ENCODE results near the gene STAG3. TPM values are rescaled to one million over a fixed set of nuclear protein-coding genes. Genes with fewer than 3 reads are reported as not detected.
"Not testable (repeated sequence)": the region's sequence is repeated elsewhere in the genome, so short reads cannot be mapped to it uniquely, and the experiment has no call there.

Gene STAG3
- total RNA-seq, 1 donor from 2014 or later, result 0.36 TPM

- H3K9ac ChIP-seq (ENCODE audit: low read length); H3K36me3 Mint-ChIP-seq (ENCODE audit: low read depth, unreplicated experiment); FAIRE-seq: not testable (repeated sequence)
Observed at GRCh38 chr7:100262896-100263295, 85.2 kb downstream of the STAG3 start.

More at GRCh38 chr7:100262896-100263295, 85.2 kb downstream of the STAG3 start:
- not testable (repeated sequence) for H3K27ac ChIP-seq (ENCODE audit: low read depth, low read length); H3K27me3 Mint-ChIP-seq (ENCODE audit: low read depth, unreplicated experiment); H2AFZ ChIP-seq (ENCODE audit: low read depth, low read length); H3K4me2 ChIP-seq (ENCODE audit: low read length); H3K9me3 ChIP-seq (ENCODE audit: insufficient read depth, low read depth, low read length); DNase-seq (ENCODE audit: low read depth); H3K4me3 Mint-ChIP-seq (ENCODE audit: unreplicated experiment); H3K27me3 ChIP-seq (ENCODE audit: insufficient read depth, low read length); H3K4me1 ChIP-seq (ENCODE audit: insufficient read depth, low read length); H3K4me1 Mint-ChIP-seq (ENCODE audit: low read depth, unreplicated experiment); H3K27ac Mint-ChIP-seq (ENCODE audit: unreplicated experiment); H3K9me3 Mint-ChIP-seq (ENCODE audit: unreplicated experiment); H3K36me3 ChIP-seq (ENCODE audit: insufficient read depth, low read length); H3K4me3 ChIP-seq (ENCODE audit: insufficient read depth, low read depth, low read length)
- peaks cover 34% of the 10 kb centered on the region for H4K20me1 ChIP-seq (ENCODE audit: insufficient read depth, low read length)
- peaks cover 17% of the 10 kb centered on the region for H3K79me2 ChIP-seq (ENCODE audit: insufficient read depth, low read length)

Small RNA genes within 50 kb of the gene (microRNA-seq; reads per million reads assigned to microRNA genes)
- 1.6 reads per million for gene MIR4658

Other genes starting within 250 kb of the STAG3 start
- not detected in 2 replicates for gene GJC3, start 248.3 kb upstream of the STAG3 start, total RNA-seq
- gene AZGP1, start 201.9 kb upstream of the STAG3 start, total RNA-seq, result not detected in 2 replicates
- gene ZKSCAN1, start 162.3 kb upstream of the STAG3 start, total RNA-seq, result 70.3 and 70.8 TPM in 2 replicates
- 10.1 and 11.1 TPM in 2 replicates for gene ZSCAN21, start 128.1 kb upstream of the STAG3 start, total RNA-seq
- 24.0 TPM in 2 replicates for gene ZNF3, start 96.2 kb upstream of the STAG3 start, total RNA-seq
- 87.9 and 95.3 TPM in 2 replicates for gene COPS6, start 88.9 kb upstream of the STAG3 start, total RNA-seq
- gene MCM7, start 76.5 kb upstream of the STAG3 start, total RNA-seq, result 39.7 and 55.2 TPM in 2 replicates
- 14.7 and 15.5 TPM in 2 replicates for gene AP4M1, start 76.3 kb upstream of the STAG3 start, total RNA-seq
- 35.7 and 47.0 TPM in 2 replicates for gene TAF6, start 58.6 kb upstream of the STAG3 start, total RNA-seq
- 16.4 and 18.5 TPM in 2 replicates for gene CNPY4, start 58.3 kb upstream of the STAG3 start, total RNA-seq
- gene MBLAC1, start 51.0 kb upstream of the STAG3 start, total RNA-seq, result 2.3 and 2.7 TPM in 2 replicates
- 59.9 and 62.7 TPM in 2 replicates for gene LAMTOR4, start 29.0 kb upstream of the STAG3 start, total RNA-seq
- 18.7 and 19.5 TPM in 2 replicates for gene TRAPPC14, start 19.2 kb upstream of the STAG3 start, total RNA-seq
- gene GAL3ST4, start 9.3 kb upstream of the STAG3 start, total RNA-seq, result 3.1 and 3.4 TPM in 2 replicates
- 6.5 and 7.6 TPM in 2 replicates for gene GPC2, start 537 bp upstream of the STAG3 start, total RNA-seq
- not detected in 2 replicates for gene PVRIG, start 42.0 kb downstream of the STAG3 start, total RNA-seq
- not detected in 2 replicates for gene SPDYE3, start 129.8 kb downstream of the STAG3 start, total RNA-seq
- gene PILRB, start 180.2 kb downstream of the STAG3 start, total RNA-seq, result 19.9 and 21.1 TPM in 2 replicates
- gene PILRA, start 195.6 kb downstream of the STAG3 start, total RNA-seq, result 2.3 and 3.0 TPM in 2 replicates

All from astrocyte (in vitro differentiated cells and primary cell).